Body of pancreas (tissue), 4 donors: ENCODE data around the gene PGAP2. TPM values are rescaled to one million over a fixed set of nuclear protein-coding genes. Genes with fewer than 3 reads are reported as not detected.

Source experiments
- ATAC-seq: fragments of 150-250 bp; one replicate; pipeline ENCODE4 v1.9.1; 2016
- DNase-seq, 4 donors: peaks; one replicate each; pipeline ENCODE4 v3.0.0-alpha.2; 2019
- H3K27ac ChIP-seq, 4 donors: fragments of 200-600 bp; sonication (generic); 1 replicate in 3 of 4; 2 replicates in 1 of 4; pipeline versions ENCODE4 v1.5.1 to v1.6.1; 2016 to 2019; ENCODE audit warnings: mild to moderate bottlenecking in 1 of 4, mixed read lengths in 1 of 4, moderate library complexity in 1 of 4
- H3K27me3 ChIP-seq, 2 donors: fragments of 200-600 bp; sonication (generic); one replicate each; pipeline ENCODE4 v1.6.0; 2016; ENCODE audit warnings: mild to moderate bottlenecking in 1 of 2
- H3K36me3 ChIP-seq, 2 donors: fragments of 200-600 bp; sonication (generic); replicated peaks in 1 of 2; 2 replicates each; pipeline ENCODE4 v1.5.1; 2016; ENCODE audit warnings: low read depth in 2 of 2; ENCODE audit not compliant: insufficient read depth in 1 of 2
- H3K4me1 ChIP-seq: fragments of 200-600 bp; sonication (generic); one replicate; pipeline ENCODE4 v1.6.0; 2016
- H3K4me3 ChIP-seq, 2 donors: fragments of 200-600 bp; sonication (generic); 1 replicate in 1 of 2; 2 replicates in 1 of 2; pipeline ENCODE4 v1.5.1; 2016 to 2019
- H3K9me3 ChIP-seq, 3 donors: fragments of 200-600 bp; sonication (generic); 1 replicate in 2 of 3; 2 replicates in 1 of 3; pipeline ENCODE4 v1.5.1; 2016
- CTCF ChIP-seq, 7 experiments: fragments of 450-650 bp in 4 of 7; fragments of 200-600 bp in 3 of 7; sonication (generic) in 3 of 7; IDR thresholded peaks; one replicate each; pipeline ENCODE4 v1.5.1; 2016 to 2019; ENCODE audit warnings: antibody characterized with exemption in 7 of 7
- POLR2A ChIP-seq, 3 donors: fragments of 450-650 bp; IDR thresholded peaks; one replicate each; pipeline ENCODE4 v1.6.1; 2016; ENCODE audit warnings: antibody characterized with exemption in 3 of 3, mild to moderate bottlenecking in 2 of 3
- WGBS, 2 donors: methylation state at CpG; one replicate each; pipeline ENCODE4 v1.1.5; 2017; 5-methylcytosine and 5-hydroxymethylcytosine counted together
- intact Hi-C: fragments of 100-400 bp; cut with DNase I; formaldehyde crosslinking; loops from one replicate; pipeline ENCODE4 v1.15.1; 2023
- total RNA-seq, 2 donors: library from RNA; depleted of rRNA; stranded (reverse); fragments of >200 nt; gene quantifications; one replicate each; pipeline ENCODE4 v1.1.0, GENCODE V29; 2016

PGAP2 gene
- total RNA-seq, 2 donors from 2014 or later = 21.5 to 24.1 TPM

DNA sequence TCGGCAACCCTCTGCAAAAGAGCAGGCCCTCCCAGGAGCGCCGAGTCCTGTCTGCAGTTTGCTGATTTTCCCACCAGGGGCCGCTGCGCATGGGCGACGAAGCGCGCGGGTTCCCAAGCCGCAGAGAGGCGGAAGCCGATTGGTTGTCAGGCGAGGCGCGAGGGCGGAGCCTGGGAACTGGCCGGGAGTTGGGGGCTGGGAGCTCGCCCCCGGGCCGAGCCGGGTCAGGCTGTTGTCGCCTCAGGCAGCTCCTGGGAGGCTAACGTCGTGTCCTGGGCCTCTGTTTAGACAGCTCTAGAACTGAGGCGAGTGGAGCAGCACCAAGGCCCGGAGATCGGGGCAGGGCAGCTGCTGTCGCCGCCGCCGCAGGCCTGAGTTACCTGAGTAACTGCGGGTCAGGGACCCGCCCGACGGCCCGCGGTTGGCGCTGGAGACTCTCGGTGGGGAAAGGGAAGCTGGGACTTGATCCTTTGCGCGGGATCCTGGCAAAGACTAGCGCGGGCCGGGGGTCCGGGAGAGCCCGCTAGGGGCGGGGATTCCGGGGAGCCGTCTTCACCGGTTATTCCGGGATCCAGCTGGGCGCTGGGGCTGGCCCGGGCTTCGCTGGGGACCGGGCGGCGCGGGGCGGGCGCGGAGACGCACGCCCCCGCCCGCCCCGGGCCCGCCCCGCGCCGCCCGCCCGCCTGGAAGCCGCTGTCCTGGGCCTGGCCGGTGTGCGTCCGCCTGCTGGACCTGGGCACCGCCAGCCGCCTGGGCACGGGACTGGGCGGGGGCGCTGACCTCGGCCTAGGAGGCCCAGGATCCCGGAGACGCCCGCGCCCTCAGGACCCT lies 46.8 kb downstream of the PGAP2 start, which contains the start of gene STIM1:
STIM1 (plus strand) TSS at position 688 of the 831 bp plus-strand sequence. CDS start 607 bp downstream, outside the sequence.
- 2% methylated on average over 81 of the region's 87 CpGs; no CpG with 5 or more reads in 1 of the 2 donors for WGBS, 2 donors
- Histone ChIP-seq H3K4me1 (peaks cover 50% of the 10 kb centered on the region), H3K27me3 (no peaks in the 10 kb centered on the region), H3K27ac (peak within 1 kb of the TSS; percentile 92 to 99 (median 99)), H3K4me3 (peak within 1 kb of the TSS; percentile 79 to 87), H3K9me3 (no peaks in the 10 kb centered on the region), H3K36me3 (no peaks in the 10 kb centered on the region)
- intact Hi-C loops = no loop called here
- DNase-seq = peak; percentile 94 to 96 (median 96)
- peak; percentile 91 for ATAC-seq
- TF ChIP-seq POLR2A (IDR thresholded peaks at IDR 0.05) = peak in 2 of 3 donors; percentile 88 to 90
- peak; percentile 96 to 99 (median 99) for TF ChIP-seq CTCF (IDR thresholded peaks at IDR 0.05)

DNA sequence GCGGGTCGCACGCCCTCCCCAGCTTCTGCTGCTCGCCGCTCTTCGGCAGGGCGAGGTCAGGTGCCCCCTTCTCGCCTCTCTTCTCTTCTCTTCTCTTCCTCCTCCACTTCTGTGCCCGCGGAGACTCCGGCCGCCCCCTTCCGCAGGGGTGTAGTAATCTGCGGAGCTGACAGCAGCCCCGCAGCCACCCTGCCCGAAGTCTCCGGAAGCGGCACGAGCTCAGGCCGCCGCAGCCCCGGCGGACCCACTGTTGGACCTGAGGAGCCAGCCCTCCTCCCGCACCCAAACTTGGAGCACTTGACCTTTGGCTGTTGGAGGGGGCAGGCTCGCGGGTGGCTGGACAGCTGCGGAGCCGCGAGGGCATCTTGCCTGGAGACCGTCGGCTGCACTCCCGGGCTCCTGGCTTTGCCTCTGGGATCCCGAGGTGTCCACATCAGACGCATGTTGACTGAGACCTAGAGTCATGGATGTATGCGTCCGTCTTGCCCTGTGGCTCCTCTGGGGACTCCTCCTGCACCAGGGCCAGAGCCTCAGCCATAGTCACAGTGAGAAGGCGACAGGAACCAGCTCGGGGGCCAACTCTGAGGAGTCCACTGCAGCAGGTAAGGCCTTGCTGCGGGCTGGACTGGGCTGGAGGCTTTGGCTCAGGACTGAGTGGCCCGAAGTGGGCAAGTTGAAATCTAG lies 47.6 kb downstream of the PGAP2 start:
- intact Hi-C loops = no loop called here
- peaks cover 58% of the 10 kb centered on the region for H3K4me1 ChIP-seq
- H3K36me3 ChIP-seq = no peaks in the 10 kb centered on the region
- peak overlapping the region; percentile 59 for H3K4me3 ChIP-seq
- TF ChIP-seq POLR2A (IDR thresholded peaks at IDR 0.05) (peak in 1 of 3 donors; percentile 4), CTCF (IDR thresholded peaks at IDR 0.05) (no peak)
- DNase-seq = peak in 3 of 4 donors; percentile 51
- H3K27ac ChIP-seq = peak overlapping the region; percentile 92 to 99 (median 99)
- no peaks in the 10 kb centered on the region for H3K27me3 ChIP-seq
- H3K9me3 ChIP-seq = no peaks in the 10 kb centered on the region
- peak; percentile 15 for ATAC-seq
- WGBS, 2 donors = 0 to 1% methylated on average over 5 to 40 of the region's 40 CpGs

GRCh38 chr11:3856856-3857553 lies 48.6 kb downstream of the PGAP2 start:
- whole genome bisulfite sequencing, 2 donors = 62% methylated on average over 5 of the region's 5 CpGs
- intact Hi-C loops = no loop called here

GRCh38 chr11:3857628-3858027 lies 49.3 kb downstream of the PGAP2 start:
- intact Hi-C loops = no loop called here
- DNase-seq (no peak), ATAC-seq (no peak)
- Histone ChIP-seq H3K27ac (no peak overlapping the region), H3K27me3 (no peaks in the 10 kb centered on the region), H3K9me3 (no peaks in the 10 kb centered on the region), H3K4me3 (no peak overlapping the region), H3K4me1 (peaks cover 58% of the 10 kb centered on the region), H3K36me3 (no peaks in the 10 kb centered on the region)
- no peak for TF ChIP-seq POLR2A (IDR thresholded peaks at IDR 0.05)
- no peak for TF ChIP-seq CTCF (IDR thresholded peaks at IDR 0.05)

More at GRCh38 chr11:3856856-3857553, 48.6 kb downstream of the PGAP2 start:
- Histone ChIP-seq H3K27ac (peak overlapping the region in 1 of 4 donors; percentile 99), H3K9me3 (no peaks in the 10 kb centered on the region), H3K4me1 (peaks cover 58% of the 10 kb centered on the region), H3K4me3 (no peak overlapping the region), H3K27me3 (no peaks in the 10 kb centered on the region), H3K36me3 (no peaks in the 10 kb centered on the region)
- DNase-seq = no peak
- no peak for ATAC-seq
- no peak for TF ChIP-seq CTCF (IDR thresholded peaks at IDR 0.05)
- TF ChIP-seq POLR2A (IDR thresholded peaks at IDR 0.05) = no peak
